Measurements from ENCODE around the gene TMEM256. TPM values are rescaled to one million over a fixed set of nuclear protein-coding genes. Genes with fewer than 3 reads are reported as not detected.

The TMEM256 gene
- polyA plus RNA-seq, 3 donors from 2014 or later = 30.7 to 116 (median 60.7) TPM

GRCh38 chr17:7438656-7439460 is 35.0 kb upstream of the TMEM256 start:
- peaks cover 33 to 34% (median 34%) of the 10 kb centered on the region in 3 donors for H3K27me3 Mint-ChIP-seq (ENCODE audit: low read depth in 3 of 3)
- peaks cover 7 to 13% (median 10%) of the 10 kb centered on the region in 3 donors for H3K36me3 Mint-ChIP-seq
- peaks cover 0 to 1% (median 0%) of the 10 kb centered on the region in 6 donors for H3K9me3 Mint-ChIP-seq
- peak overlapping the region in 1 of 6 donors; percentile 13 for H3K27ac Mint-ChIP-seq
- no peak for DNase-seq
- peaks cover 38 to 40% of the 10 kb centered on the region in 2 donors for H3K4me1 Mint-ChIP-seq
- peak overlapping the region; percentile 53 to 69 (median 56) for H3K4me3 Mint-ChIP-seq

DNA sequence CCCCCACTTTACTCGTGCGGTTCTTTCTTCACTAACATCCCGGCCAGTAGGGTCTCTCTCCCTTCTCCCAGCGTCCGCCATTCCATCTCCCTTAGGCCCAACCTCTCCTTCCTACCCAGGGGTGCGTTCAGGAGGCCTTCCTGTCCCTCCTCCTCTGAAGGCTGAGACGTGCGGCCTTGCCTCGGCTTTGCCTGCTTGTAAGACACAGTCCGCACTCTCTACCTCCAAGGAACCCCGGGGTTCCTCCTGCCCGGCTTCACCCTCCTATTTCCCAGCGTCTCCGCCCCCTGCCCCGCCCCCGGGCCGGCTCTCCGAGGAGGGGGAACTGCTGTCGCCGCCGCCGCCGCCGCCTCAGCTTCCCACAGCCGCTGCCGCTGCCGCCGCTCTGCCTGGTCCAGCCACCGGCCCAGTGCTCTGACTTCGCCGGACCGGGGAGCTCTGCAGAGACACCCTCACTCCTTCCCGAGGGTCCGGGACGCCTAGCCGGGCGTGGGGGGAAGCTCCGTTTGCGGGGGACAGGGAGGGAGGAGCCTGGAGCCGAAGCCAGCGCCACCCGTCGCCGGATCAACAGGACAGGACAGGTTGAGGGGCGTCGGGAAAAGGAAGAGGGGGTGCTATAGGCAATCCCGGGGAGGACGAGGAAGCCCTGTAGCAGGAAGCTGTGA is 34.2 kb upstream of the TMEM256 start:
- Mint-ChIP-seq H3K4me3 (peak overlapping the region; percentile 56 to 86 (median 66)), H3K27me3 (ENCODE audit: low read depth in 3 of 3) (peaks cover 29 to 34% (median 33%) of the 10 kb centered on the region in 3 donors), H3K36me3 (peaks cover 7 to 13% (median 10%) of the 10 kb centered on the region in 3 donors), H3K27ac (peak overlapping the region in 2 of 6 donors; percentile 21 to 72), H3K4me1 (peaks cover 38 to 40% of the 10 kb centered on the region in 2 donors), H3K9me3 (peaks cover 0 to 1% (median 0%) of the 10 kb centered on the region in 6 donors)
- DNase-seq = no peak

- peak overlapping the region; percentile 43 to 86 (median 66) for H3K4me3 Mint-ChIP-seq
- DNase-seq = no peak
- H3K36me3 Mint-ChIP-seq = peaks cover 7 to 12% (median 10%) of the 10 kb centered on the region in 3 donors
- no peaks in the 10 kb centered on the region for H3K9me3 Mint-ChIP-seq
- no peak overlapping the region for H3K27ac Mint-ChIP-seq
- H3K4me1 Mint-ChIP-seq = peaks cover 38 to 40% of the 10 kb centered on the region in 2 donors
- peaks cover 29 to 32% (median 31%) of the 10 kb centered on the region in 3 donors for H3K27me3 Mint-ChIP-seq (ENCODE audit: low read depth in 3 of 3)
These were observed 33.5 kb upstream of the TMEM256 start for GRCh38 chr17:7437369-7437863.

DNA sequence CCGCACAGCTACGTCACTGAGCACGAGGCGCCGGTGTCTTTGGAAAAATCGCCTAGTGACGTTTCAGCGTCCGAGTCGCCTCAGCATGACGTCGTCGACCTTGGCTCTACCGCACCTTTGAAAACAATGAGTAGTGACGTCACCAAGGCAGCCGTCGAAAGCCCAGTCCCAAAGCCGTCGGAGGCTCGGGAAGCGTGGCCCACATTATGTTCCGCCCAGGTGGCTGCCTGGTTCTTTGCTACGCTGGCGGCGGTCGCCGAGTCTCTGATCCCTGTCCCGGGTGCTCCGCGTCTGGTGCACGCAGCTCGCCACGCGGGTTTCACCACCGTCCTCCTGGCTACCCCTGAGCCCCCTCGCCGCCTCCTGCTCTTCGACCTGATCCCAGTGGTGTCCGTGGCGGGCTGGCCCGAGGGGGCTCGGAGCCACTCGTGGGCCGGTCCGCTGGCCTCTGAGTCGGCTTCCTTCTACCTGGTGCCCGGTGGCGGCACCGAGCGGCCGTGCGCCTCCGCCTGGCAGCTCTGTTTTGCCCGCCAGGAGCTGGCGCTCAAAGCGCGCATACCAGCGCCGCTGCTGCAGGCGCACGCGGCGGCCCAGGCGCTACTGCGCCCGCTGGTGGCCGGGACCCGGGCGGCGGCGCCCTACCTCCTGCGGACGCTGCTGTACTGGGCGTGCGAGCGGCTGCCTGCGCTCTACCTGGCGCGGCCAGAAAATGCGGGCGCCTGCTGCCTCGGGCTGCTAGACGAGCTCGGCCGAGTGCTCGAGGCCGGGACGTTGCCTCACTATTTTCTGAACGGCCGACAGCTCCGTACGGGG is 32.9 kb upstream of the TMEM256 start:
- peaks cover 7 to 10% (median 10%) of the 10 kb centered on the region in 3 donors for H3K36me3 Mint-ChIP-seq
- H3K4me3 Mint-ChIP-seq = peak overlapping the region; percentile 93 to 96 (median 96)
- peak overlapping the region; percentile 86 to 95 (median 89) for H3K27ac Mint-ChIP-seq
- no peaks in the 10 kb centered on the region for H3K9me3 Mint-ChIP-seq
- peak; percentile 75 to 82 (median 79) for DNase-seq
- H3K4me1 Mint-ChIP-seq = peaks cover 38 to 40% of the 10 kb centered on the region in 2 donors
- H3K27me3 Mint-ChIP-seq (ENCODE audit: low read depth in 3 of 3) = peaks cover 27 to 30% (median 27%) of the 10 kb centered on the region in 3 donors

DNA sequence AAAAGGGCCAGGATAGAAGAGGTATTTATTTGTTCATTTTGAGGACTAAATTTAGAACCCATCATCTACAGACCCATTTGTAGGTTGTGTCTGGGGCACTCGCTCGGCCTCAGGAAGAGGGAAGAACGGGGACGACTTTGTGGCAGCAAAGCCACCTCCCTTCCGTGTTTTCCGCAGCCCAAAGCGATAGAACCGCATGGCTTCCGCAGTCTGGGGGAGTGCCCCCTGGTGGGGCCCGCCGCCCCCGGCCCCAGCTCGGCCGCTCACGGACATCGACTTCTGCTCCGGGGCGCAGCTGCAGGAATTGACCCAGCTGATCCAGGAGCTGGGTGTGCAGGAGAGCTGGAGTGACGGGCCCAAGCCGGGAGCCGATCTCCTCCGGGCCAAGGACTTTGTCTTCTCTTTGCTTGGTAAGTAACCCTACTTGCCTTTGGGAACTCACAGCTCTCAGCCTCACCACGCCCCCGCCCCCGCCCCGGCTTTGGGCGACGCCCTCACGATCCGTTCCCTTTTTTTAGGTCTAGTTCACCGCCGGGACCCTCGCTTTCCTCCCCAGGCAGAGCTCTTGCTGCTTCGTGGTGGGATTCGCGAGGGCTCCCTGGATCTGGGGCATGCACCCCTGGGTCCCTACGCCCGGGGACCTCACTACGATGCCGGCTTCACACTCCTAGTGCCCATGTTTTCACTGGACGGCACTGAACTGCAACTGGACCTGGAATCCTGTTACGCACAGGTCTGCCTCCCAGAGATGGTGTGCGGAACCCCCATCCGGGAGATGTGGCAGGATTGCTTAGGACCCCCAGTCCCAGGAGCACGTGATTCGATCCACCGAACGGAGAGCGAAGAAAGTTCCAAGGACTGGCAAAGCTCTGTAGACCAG is 32.0 kb upstream of the TMEM256 start:
- Mint-ChIP-seq H3K36me3 (peaks cover 7 to 10% (median 10%) of the 10 kb centered on the region in 3 donors), H3K27me3 (ENCODE audit: low read depth in 3 of 3) (peaks cover 27 to 29% (median 28%) of the 10 kb centered on the region in 3 donors), H3K4me1 (peaks cover 38 to 40% of the 10 kb centered on the region in 2 donors)

DNA sequence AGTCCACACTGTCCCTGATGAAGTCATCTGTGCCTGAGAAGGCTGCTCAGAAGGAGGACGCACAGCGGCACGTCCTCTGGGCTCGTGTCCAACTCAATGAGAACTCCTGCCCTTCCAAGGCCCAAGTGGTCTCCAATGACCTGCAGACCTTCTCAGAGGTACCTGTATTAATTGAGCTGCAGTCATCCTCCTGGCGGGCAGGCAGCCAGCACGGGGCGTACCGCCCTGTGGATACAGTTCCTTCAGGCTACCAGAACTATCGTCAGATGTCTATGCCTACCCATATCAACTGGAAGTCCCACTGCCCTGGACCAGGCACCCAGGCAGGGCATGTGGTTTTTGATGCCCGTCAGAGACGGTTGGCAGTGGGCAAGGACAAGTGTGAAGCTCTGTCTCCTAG is 28.4 kb upstream of the TMEM256 start:
- Mint-ChIP-seq H3K9me3 (no peaks in the 10 kb centered on the region), H3K27ac (no peak overlapping the region), H3K4me3 (no peak overlapping the region), H3K4me1 (peaks cover 18 to 21% of the 10 kb centered on the region in 2 donors), H3K27me3 (ENCODE audit: low read depth in 3 of 3) (peaks cover 10 to 14% (median 13%) of the 10 kb centered on the region in 3 donors), H3K36me3 (no peaks in the 10 kb centered on the region)
- DNase-seq = no peak

More for the DNA sequence above, 32.0 kb upstream of the TMEM256 start:
- Mint-ChIP-seq H3K9me3 (no peaks in the 10 kb centered on the region), H3K27ac (peak overlapping the region; percentile 90 to 97 (median 95)), H3K4me3 (peak overlapping the region; percentile 93 to 96 (median 96))
- no peak for DNase-seq

- peaks cover 11 to 12% of the 10 kb centered on the region in 2 donors for H3K4me1 Mint-ChIP-seq
- H3K27me3 Mint-ChIP-seq (ENCODE audit: low read depth in 3 of 3) = peaks cover 7 to 12% (median 10%) of the 10 kb centered on the region in 3 donors
- H3K9me3 Mint-ChIP-seq = no peaks in the 10 kb centered on the region
- no peak for DNase-seq
- H3K4me3 Mint-ChIP-seq = no peak overlapping the region
- no peaks in the 10 kb centered on the region for H3K36me3 Mint-ChIP-seq
- H3K27ac Mint-ChIP-seq = no peak overlapping the region
These were observed 27.3 kb upstream of the TMEM256 start for GRCh38 chr17:7431231-7431630.

DNA sequence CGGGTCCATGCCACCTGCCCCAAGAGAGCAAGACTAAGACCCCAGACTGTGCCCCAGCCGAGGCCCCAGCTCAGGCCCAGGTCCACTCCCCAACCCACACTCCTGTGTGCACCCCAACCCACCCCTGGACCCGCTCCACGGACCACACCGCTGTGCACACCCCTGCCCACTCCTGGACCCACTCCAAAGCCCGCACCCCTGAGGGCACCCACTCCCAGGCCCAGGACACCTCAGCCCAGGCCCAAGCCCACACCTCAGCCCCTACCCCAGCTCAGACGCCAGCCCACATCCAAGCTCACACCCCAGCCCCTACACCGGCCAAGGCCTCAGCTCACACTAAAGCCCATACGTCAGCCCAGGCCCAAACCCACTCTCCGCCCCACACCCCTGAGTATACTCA is 25.8 kb upstream of the TMEM256 start:
- peaks cover 0 to 2% (median 0%) of the 10 kb centered on the region in 3 donors for H3K27me3 Mint-ChIP-seq (ENCODE audit: low read depth in 3 of 3)
- no peak overlapping the region for H3K4me3 Mint-ChIP-seq
- H3K4me1 Mint-ChIP-seq = peaks cover 0 to under 1% of the 10 kb centered on the region in 2 donors
- H3K9me3 Mint-ChIP-seq = no peaks in the 10 kb centered on the region
- no peak overlapping the region for H3K27ac Mint-ChIP-seq
- no peaks in the 10 kb centered on the region for H3K36me3 Mint-ChIP-seq
- no peak for DNase-seq

DNA sequence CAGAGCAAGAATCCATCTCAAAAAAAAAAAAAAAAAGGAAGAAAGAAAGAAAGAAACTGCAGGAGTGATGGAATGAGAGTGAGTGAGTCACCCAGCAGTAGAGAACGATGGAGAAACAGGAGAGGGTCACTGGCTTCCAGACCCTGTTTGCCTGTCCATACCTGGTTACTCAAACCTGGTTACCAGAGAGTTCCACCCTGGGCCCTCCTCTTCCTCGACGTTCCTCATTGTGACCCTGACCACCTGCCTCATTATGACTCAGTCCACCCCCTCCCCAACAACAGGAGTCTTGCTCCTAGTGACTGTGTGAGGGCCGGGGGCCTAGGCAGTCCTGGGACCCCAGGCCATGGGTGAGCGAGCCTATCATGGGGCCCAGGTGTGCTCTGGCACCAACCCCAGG is 24.7 kb upstream of the TMEM256 start, which contains the start of gene SPEM3:
Gene SPEM3, plus strand, starts transcription at position 301 of the 400 bp plus-strand sequence. Its CDS starts 46 bp downstream, at position 347.
- H3K27ac Mint-ChIP-seq = no peak within 1 kb of the TSS
- no peaks in the 10 kb centered on the region for H3K4me1 Mint-ChIP-seq
- H3K9me3 Mint-ChIP-seq = no peaks in the 10 kb centered on the region
- DNase-seq = no peak
- H3K27me3 Mint-ChIP-seq (ENCODE audit: low read depth in 3 of 3) = peaks cover 0 to 2% (median 0%) of the 10 kb centered on the region in 3 donors
- no peak within 1 kb of the TSS for H3K4me3 Mint-ChIP-seq
- no peaks in the 10 kb centered on the region for H3K36me3 Mint-ChIP-seq

DNA sequence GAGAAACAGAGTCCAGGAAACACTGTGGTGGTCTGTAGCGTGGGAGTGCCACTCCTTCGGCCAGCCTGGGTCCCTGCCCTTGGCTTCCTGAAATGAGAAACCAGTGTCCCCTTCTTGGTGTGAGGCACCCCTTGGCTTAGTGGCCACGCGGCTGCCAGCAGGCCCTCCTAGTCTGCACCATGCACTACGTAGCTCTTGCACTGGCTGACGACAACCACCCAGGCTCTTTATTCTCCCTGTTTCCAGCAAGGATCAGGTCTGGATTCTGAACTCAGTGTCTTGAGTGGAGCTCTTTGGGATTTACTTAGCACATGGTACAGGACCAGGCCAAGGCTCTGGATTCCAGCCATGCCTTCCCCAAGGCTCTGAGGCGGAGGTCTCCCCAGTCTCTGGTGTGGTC is 23.7 kb upstream of the TMEM256 start:
- no peaks in the 10 kb centered on the region for H3K9me3 Mint-ChIP-seq
- no peak for DNase-seq
- H3K27me3 Mint-ChIP-seq (ENCODE audit: low read depth in 3 of 3) = peaks cover 0 to 2% (median 0%) of the 10 kb centered on the region in 3 donors
- no peaks in the 10 kb centered on the region for H3K4me1 Mint-ChIP-seq
- no peak overlapping the region for H3K27ac Mint-ChIP-seq
- no peaks in the 10 kb centered on the region for H3K36me3 Mint-ChIP-seq
- H3K4me3 Mint-ChIP-seq = no peak overlapping the region

- H3K4me3 Mint-ChIP-seq = no peak overlapping the region
- H3K27me3 Mint-ChIP-seq (ENCODE audit: low read depth in 3 of 3) = peaks cover 0 to 2% (median 0%) of the 10 kb centered on the region in 3 donors
- no peaks in the 10 kb centered on the region for H3K36me3 Mint-ChIP-seq
- no peaks in the 10 kb centered on the region for H3K9me3 Mint-ChIP-seq
- DNase-seq = no peak
- H3K27ac Mint-ChIP-seq = no peak overlapping the region
- no peaks in the 10 kb centered on the region for H3K4me1 Mint-ChIP-seq
These were observed 23.1 kb upstream of the TMEM256 start for GRCh38 chr17:7426896-7427489.

DNA sequence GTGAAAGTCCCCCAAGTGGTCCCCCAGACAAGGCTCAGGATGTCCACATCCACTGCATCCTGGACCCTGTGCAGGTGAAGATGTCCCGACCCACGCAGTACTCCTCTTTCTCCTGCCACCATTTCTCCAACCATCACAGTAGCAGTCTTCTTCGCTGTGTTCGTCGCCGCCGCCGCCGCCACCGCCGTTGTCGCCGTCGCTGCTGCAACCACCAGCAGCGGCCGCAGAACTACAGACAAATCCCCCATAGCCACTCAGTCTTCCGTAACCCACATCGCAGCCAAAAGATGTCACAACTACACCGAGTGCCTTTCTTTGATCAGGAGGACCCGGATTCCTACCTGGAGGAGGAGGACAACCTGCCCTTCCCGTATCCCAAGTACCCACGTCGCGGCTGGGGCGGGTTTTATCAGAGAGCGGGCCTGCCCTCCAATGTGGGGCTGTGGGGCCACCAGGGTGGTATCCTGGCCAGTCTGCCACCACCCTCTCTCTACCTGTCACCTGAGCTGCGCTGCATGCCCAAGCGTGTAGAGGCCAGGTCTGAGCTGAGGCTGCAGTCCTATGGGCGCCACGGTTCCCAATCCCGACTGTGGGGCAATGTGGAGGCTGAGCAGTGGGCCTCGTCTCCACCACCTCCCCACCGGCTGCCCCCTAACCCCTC is 22.4 kb upstream of the TMEM256 start:
- Mint-ChIP-seq H3K27ac (no peak overlapping the region), H3K9me3 (no peaks in the 10 kb centered on the region), H3K36me3 (no peaks in the 10 kb centered on the region), H3K27me3 (ENCODE audit: low read depth in 3 of 3) (peaks cover 0 to under 1% (median 0%) of the 10 kb centered on the region in 3 donors), H3K4me1 (no peaks in the 10 kb centered on the region), H3K4me3 (no peak overlapping the region)
- no peak for DNase-seq

Measured in immature natural killer cell (primary cell).